Measurements from ENCODE around the gene HOXB3.

HOXB3 gene

DNA sequence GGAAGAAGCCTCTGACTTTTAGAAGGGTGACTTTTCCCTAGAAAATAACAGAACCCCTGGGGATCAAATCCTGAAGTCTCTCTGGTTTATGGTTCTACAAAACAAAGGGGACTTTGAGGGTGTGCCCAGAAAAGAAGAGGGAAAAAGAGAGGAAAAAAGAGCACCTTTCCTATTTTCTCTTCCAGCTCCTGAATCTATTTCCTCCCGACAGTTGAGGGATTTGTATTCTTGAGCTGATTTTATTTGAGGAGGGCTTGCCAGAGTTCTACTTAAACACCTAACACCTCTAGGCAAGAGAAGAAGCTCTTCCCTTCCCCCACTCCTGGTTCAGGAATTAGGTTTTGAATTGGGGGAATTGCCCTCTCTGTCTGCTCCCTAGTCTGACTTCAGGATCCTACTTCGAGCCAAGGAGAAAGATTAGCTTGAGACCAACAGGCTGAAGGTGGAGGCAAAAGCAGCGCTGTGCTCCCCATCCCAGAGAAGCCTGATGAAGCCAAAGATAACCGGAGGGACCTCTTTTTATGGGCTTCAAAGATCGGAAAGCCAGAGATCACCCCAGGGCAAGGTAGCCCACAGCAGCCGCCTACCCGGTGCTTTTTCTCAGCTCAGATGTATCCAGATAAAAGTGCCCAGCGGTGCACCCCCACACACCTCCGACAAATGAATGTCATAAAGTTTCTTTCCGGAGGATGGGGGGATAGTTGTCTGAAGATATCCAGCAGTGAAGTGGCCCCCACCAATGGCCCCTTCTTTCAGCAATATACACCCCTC lies 796 bp downstream of the HOXB3 start:
- DNase-seq (ENCODE audit: low spot score) = no peak
- TF ChIP-seq, protein P1, sequence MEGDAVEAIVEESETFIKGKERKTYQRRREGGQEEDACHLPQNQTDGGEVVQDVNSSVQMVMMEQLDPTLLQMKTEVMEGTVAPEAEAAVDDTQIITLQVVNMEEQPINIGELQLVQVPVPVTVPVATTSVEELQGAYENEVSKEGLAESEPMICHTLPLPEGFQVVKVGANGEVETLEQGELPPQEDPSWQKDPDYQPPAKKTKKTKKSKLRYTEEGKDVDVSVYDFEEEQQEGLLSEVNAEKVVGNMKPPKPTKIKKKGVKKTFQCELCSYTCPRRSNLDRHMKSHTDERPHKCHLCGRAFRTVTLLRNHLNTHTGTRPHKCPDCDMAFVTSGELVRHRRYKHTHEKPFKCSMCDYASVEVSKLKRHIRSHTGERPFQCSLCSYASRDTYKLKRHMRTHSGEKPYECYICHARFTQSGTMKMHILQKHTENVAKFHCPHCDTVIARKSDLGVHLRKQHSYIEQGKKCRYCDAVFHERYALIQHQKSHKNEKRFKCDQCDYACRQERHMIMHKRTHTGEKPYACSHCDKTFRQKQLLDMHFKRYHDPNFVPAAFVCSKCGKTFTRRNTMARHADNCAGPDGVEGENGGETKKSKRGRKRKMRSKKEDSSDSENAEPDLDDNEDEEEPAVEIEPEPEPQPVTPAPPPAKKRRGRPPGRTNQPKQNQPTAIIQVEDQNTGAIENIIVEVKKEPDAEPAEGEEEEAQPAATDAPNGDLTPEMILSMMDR (IDR thresholded peaks at IDR 0.05; ENCODE audit: extremely low read depth, missing control alignments) = no peak

- TF ChIP-seq, protein P1 (IDR thresholded peaks at IDR 0.05; ENCODE audit: extremely low read depth, missing control alignments) = no peak
- DNase-seq (ENCODE audit: low spot score) = no peak
These were observed 1.5 kb downstream of the HOXB3 start for GRCh38 chr17:48588528-48588927.

GRCh38 chr17:48588074-48588415 lies 2.0 kb downstream of the HOXB3 start:
- DNase-seq (ENCODE audit: low spot score) = no peak
- TF ChIP-seq, protein P1 (IDR thresholded peaks at IDR 0.05; ENCODE audit: extremely low read depth, missing control alignments) = no peak

DNA sequence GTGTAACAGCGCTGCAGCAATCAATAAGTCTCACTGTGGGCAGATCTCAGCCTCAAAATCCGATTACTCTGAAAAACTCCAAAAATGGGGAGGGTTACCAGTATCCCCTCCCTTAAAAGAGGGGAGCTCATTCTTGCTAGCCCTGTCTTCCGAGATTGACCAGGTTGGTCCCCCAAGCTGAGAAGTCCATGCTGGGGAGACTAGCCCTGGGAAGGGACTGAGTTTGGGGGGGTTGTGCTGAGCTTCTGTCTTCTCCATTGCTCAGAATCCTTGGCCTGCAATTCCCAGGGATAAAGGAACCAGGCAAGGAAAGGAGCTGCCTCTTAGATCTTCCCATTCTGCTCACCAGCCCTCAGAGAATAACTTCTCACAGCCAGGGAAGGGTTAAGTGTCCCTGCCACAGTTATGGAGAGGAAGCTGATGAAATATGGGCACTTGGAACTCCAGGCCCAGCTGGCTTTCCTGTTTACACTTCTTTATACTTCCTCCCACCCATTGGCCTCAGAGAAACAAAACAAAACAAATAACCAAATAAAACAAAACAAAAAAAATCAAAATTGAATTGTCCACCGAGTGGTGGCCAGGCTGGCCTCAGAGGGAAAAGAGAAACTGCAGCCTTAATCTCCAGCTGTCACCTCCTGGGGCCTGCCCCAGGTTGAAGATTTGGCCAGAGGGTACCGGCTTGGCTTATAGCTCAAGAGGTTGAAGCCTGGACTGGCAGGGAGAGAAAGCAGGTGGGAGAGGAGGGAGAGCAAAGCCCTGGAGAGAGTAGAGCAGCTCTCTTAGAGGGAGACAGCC lies 2.6 kb downstream of the HOXB3 start:
- TF ChIP-seq, protein P1 (IDR thresholded peaks at IDR 0.05; ENCODE audit: extremely low read depth, missing control alignments) = no peak
- DNase-seq (ENCODE audit: low spot score) = no peak

GRCh38 chr17:48586355-48587258 lies 3.4 kb downstream of the HOXB3 start:
- TF ChIP-seq, protein P1 (IDR thresholded peaks at IDR 0.05; ENCODE audit: extremely low read depth, missing control alignments) = no peak
- DNase-seq (ENCODE audit: low spot score) = peak; percentile 77

- DNase-seq (ENCODE audit: low spot score) = no peak
- TF ChIP-seq, protein P1 (IDR thresholded peaks at IDR 0.05; ENCODE audit: extremely low read depth, missing control alignments) = no peak
These were observed 5.8 kb downstream of the HOXB3 start for GRCh38 chr17:48584223-48584741.
